ENCODE data around the gene DNAJB4. TPM values are rescaled to one million over a fixed set of nuclear protein-coding genes. Genes with fewer than 3 reads are reported as not detected.

The DNAJB4 gene
- total and polyA plus RNA-seq, 3 donors from 2014 or later, result 21.1 to 33.4 (median 24.7) TPM

DNA sequence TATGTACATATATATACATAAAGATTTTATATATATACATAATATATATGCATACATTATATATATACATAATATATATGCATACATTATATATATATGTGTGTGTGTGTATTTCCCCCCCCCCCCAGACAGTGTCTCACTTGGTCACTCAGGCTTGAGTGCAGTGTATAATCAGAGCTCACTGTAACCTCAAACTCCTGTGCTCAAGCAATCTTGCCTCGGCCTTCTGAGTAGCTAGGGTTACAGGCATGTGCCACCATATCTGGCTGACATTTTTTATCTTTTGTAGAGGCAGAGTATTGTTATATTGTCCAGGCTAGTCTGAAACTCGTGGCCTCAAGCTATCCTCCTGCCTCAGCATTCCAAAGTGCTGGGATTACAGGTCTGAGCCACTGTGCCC, 16.8 kb upstream of the DNAJB4 start:
- Histone ChIP-seq H3K4me1 (no peaks in the 10 kb centered on the region), H3K9me3 (no peaks in the 10 kb centered on the region), H3K36me3 (ENCODE audit: low read depth, missing control alignments) (no peaks in the 10 kb centered on the region), H3K27ac (no peak overlapping the region), H3K27me3 (no peaks in the 10 kb centered on the region), H3K4me3 (no peak overlapping the region)
- TF ChIP-seq, protein P1, sequence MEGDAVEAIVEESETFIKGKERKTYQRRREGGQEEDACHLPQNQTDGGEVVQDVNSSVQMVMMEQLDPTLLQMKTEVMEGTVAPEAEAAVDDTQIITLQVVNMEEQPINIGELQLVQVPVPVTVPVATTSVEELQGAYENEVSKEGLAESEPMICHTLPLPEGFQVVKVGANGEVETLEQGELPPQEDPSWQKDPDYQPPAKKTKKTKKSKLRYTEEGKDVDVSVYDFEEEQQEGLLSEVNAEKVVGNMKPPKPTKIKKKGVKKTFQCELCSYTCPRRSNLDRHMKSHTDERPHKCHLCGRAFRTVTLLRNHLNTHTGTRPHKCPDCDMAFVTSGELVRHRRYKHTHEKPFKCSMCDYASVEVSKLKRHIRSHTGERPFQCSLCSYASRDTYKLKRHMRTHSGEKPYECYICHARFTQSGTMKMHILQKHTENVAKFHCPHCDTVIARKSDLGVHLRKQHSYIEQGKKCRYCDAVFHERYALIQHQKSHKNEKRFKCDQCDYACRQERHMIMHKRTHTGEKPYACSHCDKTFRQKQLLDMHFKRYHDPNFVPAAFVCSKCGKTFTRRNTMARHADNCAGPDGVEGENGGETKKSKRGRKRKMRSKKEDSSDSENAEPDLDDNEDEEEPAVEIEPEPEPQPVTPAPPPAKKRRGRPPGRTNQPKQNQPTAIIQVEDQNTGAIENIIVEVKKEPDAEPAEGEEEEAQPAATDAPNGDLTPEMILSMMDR (IDR thresholded peaks at IDR 0.05), result no peak
- TF ChIP-seq POLR2A (IDR thresholded peaks at IDR 0.05), result no peak
- 78 to 85% methylated on average over 2 of the region's 2 CpGs for WGBS, 2 donors
- no peak for DNase-seq
- intact Hi-C loops (cut with DNase I; ENCODE audit: low total_unique reads), result no loop called here

DNA sequence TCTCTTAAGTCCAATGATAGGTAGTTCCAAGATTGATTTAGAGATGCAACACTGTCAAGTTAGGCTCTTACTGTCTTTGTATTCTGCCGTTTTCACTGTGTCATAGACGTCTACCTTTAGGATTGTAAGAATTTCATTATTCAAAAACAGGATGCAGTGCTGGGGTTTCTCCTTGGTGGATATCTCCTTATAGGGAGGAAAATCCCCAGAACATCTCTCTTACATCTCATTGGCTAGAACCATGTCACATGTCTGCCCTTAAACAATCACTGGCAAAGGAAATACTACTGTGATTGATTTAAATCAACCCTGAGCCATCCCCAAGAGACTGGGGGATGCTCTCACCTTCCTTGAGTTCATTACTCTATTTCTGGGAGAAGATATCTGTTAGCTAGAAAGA, 15.0 kb upstream of the DNAJB4 start:
- H3K4me1 ChIP-seq, result no peaks in the 10 kb centered on the region
- no peak overlapping the region for H3K4me3 ChIP-seq
- no peak overlapping the region for H3K27ac ChIP-seq
- 85 to 86% methylated on average over 2 of the region's 2 CpGs for WGBS, 2 donors
- no peak for DNase-seq
- intact Hi-C loops (cut with DNase I; ENCODE audit: low total_unique reads), result no loop called here
- H3K9me3 ChIP-seq, result no peaks in the 10 kb centered on the region
- no peaks in the 10 kb centered on the region for H3K27me3 ChIP-seq
- TF ChIP-seq, protein P1 (IDR thresholded peaks at IDR 0.05), result no peak
- TF ChIP-seq POLR2A (IDR thresholded peaks at IDR 0.05), result no peak
- H3K36me3 ChIP-seq (ENCODE audit: low read depth, missing control alignments), result no peaks in the 10 kb centered on the region

DNA sequence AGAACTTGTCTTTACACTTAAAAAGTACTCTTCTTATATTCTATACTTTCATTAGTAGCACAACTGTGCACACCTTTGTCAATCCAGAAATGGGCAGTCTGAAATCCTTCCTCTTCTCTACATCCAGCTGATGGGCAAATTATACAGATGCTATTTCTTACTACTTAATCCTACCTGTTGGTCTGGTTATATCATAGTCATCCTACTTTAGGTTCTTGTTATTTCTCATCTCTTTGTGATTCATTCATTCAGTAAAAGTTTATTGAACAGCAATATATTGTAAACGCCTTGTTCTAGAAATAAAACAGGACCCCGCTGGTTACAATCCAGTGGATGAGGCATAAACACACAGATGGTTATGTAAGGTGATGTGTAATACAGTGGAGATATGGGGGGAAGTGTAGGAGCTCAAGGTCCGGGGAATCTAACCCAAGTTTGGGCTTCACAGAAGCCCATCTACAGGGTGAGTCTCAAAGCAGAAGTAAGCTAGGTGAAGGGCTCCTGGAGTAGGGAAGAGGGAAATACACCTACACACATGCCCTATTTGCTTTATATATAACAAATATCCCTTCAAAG, 14.0 kb upstream of the DNAJB4 start:
- H3K4me1 ChIP-seq, result no peaks in the 10 kb centered on the region
- DNase-seq, result no peak
- no peaks in the 10 kb centered on the region for H3K9me3 ChIP-seq
- H3K4me3 ChIP-seq, result no peak overlapping the region
- 88 to 93% methylated on average over 3 of the region's 3 CpGs for WGBS, 2 donors
- no peaks in the 10 kb centered on the region for H3K27me3 ChIP-seq
- intact Hi-C loops (cut with DNase I; ENCODE audit: low total_unique reads), result no loop called here
- H3K27ac ChIP-seq, result no peak overlapping the region
- no peak for TF ChIP-seq POLR2A (IDR thresholded peaks at IDR 0.05)
- TF ChIP-seq, protein P1 (IDR thresholded peaks at IDR 0.05), result no peak
- H3K36me3 ChIP-seq (ENCODE audit: low read depth, missing control alignments), result no peaks in the 10 kb centered on the region

DNA sequence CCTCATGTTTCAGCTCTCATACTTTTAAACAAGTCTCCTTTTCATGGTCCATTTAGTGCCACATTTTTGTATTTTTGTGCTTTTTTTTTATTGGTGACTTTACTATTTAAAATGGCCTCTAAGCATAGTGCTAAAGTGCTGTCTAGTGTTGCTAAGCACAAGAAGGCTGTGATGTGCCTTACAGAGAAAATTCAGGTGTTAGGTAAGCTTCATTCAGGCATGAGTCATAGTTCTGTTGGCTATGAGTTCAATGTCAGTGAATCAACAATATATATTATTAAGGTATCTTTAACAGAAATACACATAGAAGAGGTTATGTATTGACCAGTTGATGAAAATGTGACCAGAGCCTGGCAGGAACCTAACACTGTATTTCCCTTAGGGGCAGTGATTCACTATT, 13.1 kb upstream of the DNAJB4 start:
- no peak overlapping the region for H3K4me3 ChIP-seq
- no peaks in the 10 kb centered on the region for H3K36me3 ChIP-seq (ENCODE audit: low read depth, missing control alignments)
- no peaks in the 10 kb centered on the region for H3K9me3 ChIP-seq
- no peaks in the 10 kb centered on the region for H3K4me1 ChIP-seq
- DNase-seq, result no peak
- H3K27ac ChIP-seq, result no peak overlapping the region
- intact Hi-C loops (cut with DNase I; ENCODE audit: low total_unique reads), result no loop called here
- no peaks in the 10 kb centered on the region for H3K27me3 ChIP-seq
- TF ChIP-seq POLR2A (IDR thresholded peaks at IDR 0.05), result no peak
- TF ChIP-seq, protein P1 (IDR thresholded peaks at IDR 0.05), result no peak

DNA sequence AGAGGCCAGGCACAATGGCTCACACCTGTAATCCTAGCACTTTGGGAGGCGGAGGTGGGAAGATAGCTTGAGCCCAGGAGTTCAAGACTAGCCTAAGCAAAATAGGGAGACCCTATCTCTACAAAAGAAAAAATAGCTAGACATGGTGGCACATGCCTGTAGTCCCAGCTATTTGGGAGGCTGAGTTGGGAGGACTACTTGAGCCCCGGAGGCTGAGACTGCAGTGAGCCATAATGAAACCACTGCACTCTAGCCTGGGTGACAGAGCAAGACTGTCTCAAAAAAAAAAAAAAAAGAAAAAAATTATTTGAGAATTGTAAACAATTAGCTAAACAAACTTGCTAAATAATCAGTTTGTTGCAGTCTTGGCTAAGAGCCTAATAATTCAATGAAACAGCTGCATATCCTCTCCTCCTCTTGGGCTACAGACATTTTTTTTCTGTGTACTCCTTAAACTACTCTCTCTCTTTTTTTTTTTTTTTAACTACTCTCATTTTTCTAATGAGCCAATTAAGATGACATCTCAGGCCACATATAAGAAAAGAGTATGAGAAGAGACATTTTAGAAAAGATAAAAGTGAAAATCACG, 10.5 kb upstream of the DNAJB4 start:
- TF ChIP-seq, protein P1 (IDR thresholded peaks at IDR 0.05), result no peak
- no peak for TF ChIP-seq POLR2A (IDR thresholded peaks at IDR 0.05)
- Histone ChIP-seq H3K4me1 (no peaks in the 10 kb centered on the region), H3K36me3 (ENCODE audit: low read depth, missing control alignments) (no peaks in the 10 kb centered on the region), H3K9me3 (no peaks in the 10 kb centered on the region), H3K27ac (no peak overlapping the region), H3K27me3 (no peaks in the 10 kb centered on the region), H3K4me3 (no peak overlapping the region)
- intact Hi-C loops (cut with DNase I; ENCODE audit: low total_unique reads), result no loop called here
- no peak for DNase-seq
- 81 to 83% methylated on average over 3 of the region's 3 CpGs for WGBS, 2 donors

Data from testis (tissue), 3 donors.